NCI-H446 (cell line): ENCODE data around the gene MS4A5.

Source experiments
- DNase-seq, 2 experiments: peaks; one replicate each; lab custom pipeline; 2025; lab: John Stamatoyannopoulos, UW

MS4A5 gene

DNA sequence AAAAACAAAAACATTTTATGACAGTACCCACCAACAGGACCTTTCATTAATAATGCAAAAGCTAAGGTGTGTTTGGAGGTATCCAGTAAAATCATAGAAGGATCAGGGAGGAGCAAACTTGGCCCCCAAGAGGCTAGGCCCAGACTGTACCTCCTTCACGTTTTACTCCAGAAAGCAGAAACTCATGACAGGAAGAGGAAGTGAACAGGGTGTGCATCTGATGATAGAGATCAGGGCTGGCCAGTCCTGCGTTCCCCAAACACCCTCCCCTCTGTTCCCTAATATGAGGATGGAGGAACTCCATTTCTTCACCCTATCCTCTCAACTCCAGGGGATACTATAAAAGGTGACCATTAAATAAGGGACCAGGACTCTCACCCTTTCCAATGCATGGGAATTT, 53.0 kb downstream of the MS4A5 start:
- DNase-seq, result no peak

DNA sequence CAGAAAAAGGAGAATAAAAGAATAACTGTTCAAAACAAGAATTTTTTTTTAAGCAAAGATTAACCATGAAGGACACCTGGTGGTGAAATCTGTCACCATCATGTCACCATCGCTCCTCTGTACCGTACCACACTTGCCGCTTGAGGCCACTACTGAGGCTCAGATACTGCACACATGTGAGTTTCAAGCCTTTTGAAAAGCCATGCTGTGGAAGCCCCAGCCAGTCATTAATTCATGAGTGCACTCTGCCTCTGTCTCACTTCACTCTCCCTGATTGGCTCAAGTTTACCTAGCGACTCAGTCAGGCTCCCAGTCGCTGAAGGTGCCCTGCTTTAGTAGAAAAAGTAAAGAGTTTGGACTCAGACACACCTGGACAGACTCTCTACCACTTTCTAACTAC, 56.6 kb downstream of the MS4A5 start:
- DNase-seq, result no peak

DNA sequence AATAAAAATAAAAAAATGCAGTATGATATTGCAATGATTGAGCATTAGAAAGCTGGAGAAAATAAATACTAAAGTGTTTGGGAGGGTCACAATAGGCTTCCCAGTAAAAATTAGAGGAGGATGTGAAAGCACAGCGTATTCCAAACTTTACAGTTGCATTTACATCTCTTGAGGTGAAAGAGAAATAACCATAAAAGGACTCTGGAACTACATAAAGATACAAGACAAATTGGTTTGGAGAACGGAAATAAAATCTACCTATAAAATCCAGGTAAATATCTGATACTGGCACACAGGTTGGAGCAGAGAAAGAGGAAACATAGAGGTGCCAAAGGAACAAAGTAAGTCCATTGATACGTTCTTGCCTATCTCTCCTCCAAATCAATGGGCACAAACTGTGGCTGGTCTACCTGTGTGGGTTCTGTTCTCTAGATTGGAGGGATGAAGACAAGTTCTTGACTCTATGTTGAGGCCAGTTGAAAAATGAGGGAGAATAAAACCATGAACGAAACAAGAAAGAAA, 63.2 kb downstream of the MS4A5 start, which contains the start of gene MS4A12:
Gene MS4A12, plus strand, starts transcription at position 291 of the 522 bp plus-strand sequence. CDS start 4,541 bp downstream, outside the sequence.
- DNase-seq, result no peak

DNA sequence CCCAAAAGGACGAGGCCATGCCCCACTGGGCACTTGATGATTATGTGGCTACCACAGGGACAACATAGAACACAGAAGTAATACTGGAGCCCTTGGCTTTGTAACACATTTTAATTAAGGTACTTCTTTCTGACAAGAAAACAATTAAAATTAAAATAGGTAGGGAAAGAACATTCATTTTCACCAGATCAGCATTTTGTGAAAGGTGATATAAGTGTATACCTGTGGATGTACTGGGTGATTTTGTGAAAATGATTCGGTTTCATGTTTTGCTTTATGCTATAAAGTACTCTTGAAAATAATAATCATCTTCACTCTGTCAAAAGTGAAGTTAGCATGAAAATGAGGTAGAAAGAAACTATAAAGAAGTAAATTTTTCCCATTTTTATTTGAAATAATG, 64.1 kb downstream of the MS4A5 start:
- DNase-seq, result no peak
